Calu3 (cell line): ENCODE results near the gene SLC7A5. TPM values are rescaled to one million over a fixed set of nuclear protein-coding genes. Genes with fewer than 3 reads are reported as not detected.

Experiments
- BruUV-seq: library from RNA; stranded (reverse); fragments of 400-500 nt; replicated peaks from 2 replicates; lab custom pipeline; 2021; lab: Mats Ljungman, UMichigan
- CTCF ChIA-PET: fragments of 300-600 bp; sonication (Branson Sonifier 250); formaldehyde crosslinking; loops from one replicate; lab custom pipeline; 2022; ENCODE audit warnings: antibody characterized with exemption; lab: Charles Lee
- DNase-seq: peaks from one replicate; pipeline ENCODE4 v3.0.0; 2022
- H3K27ac Mint-ChIP-seq: one replicate; pipeline ENCODE4 v1.8.0; 2022; ENCODE audit warnings: mixed read lengths; ENCODE audit not compliant: unreplicated experiment
- H3K27me3 Mint-ChIP-seq: one replicate; pipeline ENCODE4 v1.8.0; 2022; ENCODE audit warnings: mixed read lengths; ENCODE audit not compliant: unreplicated experiment
- H3K36me3 Mint-ChIP-seq: one replicate; pipeline ENCODE4 v1.8.0; 2022; ENCODE audit warnings: mild to moderate bottlenecking, moderate library complexity, mixed read lengths; ENCODE audit not compliant: insufficient read depth, unreplicated experiment
- H3K4me1 Mint-ChIP-seq: one replicate; pipeline ENCODE4 v1.8.0; 2022; ENCODE audit warnings: mild to moderate bottlenecking, low read depth, mixed read lengths; ENCODE audit not compliant: unreplicated experiment
- H3K4me3 Mint-ChIP-seq: one replicate; pipeline ENCODE4 v1.8.0; 2022; ENCODE audit warnings: mild to moderate bottlenecking, low read depth, moderate library complexity, mixed read lengths; ENCODE audit not compliant: unreplicated experiment
- H3K9me3 Mint-ChIP-seq: one replicate; pipeline ENCODE4 v1.8.0; 2022; ENCODE audit warnings: low read depth, mixed read lengths; ENCODE audit not compliant: unreplicated experiment
- CTCF ChIP-seq: fragments of 200-600 bp; IDR thresholded peaks from one replicate; pipeline ENCODE4 v1.8.0; 2022; ENCODE audit warnings: antibody characterized with exemption; ENCODE audit not compliant: unreplicated experiment
- intact Hi-C: fragments of 100-400 bp; cut with micrococcal nuclease; formaldehyde crosslinking; loops from one replicate; pipeline ENCODE4 v1.10.0; 2022; ENCODE audit not compliant: unreplicated experiment
- total RNA-seq: library from RNA; stranded (reverse); gene quantifications from 2 replicates; pipeline ENCODE4 v1.2.3, GENCODE V29; 2022

The SLC7A5 gene
- total RNA-seq, 1 experiment from 2014 or later, result 501 TPM

- no peak overlapping the region for H3K4me3 Mint-ChIP-seq
- no peaks in the 10 kb centered on the region for H3K4me1 Mint-ChIP-seq
- no peak for DNase-seq
- CTCF ChIA-PET, result interaction anchor here (2.0 kb wide), 1 partner anchor 29 kb away, joined by 5 read pairs; no protein-coding TSS in a partner anchor
- no peaks in the 10 kb centered on the region for H3K9me3 Mint-ChIP-seq
- no peak for TF ChIP-seq CTCF
- H3K27ac Mint-ChIP-seq, result no peak overlapping the region
- no TSS peak for BruUV-seq
- H3K36me3 Mint-ChIP-seq, result peaks cover 98% of the 10 kb centered on the region
- intact Hi-C loops, result no loop called here
- H3K27me3 Mint-ChIP-seq, result no peaks in the 10 kb centered on the region
These were observed 33.4 kb downstream of the SLC7A5 start for GRCh38 chr16:87835882-87836331.

- Mint-ChIP-seq H3K4me1 (no peaks in the 10 kb centered on the region), H3K36me3 (peaks cover 100% of the 10 kb centered on the region), H3K27me3 (no peaks in the 10 kb centered on the region), H3K27ac (no peak overlapping the region), H3K4me3 (no peak overlapping the region), H3K9me3 (no peaks in the 10 kb centered on the region)
- intact Hi-C loops, result no loop called here
- no peak for DNase-seq
- CTCF ChIA-PET, result interaction anchor here (2.0 kb wide), 1 partner anchor 28 kb away, joined by 5 read pairs; no protein-coding TSS in a partner anchor
- BruUV-seq, result no TSS peak
- TF ChIP-seq CTCF, result no peak
These were observed 34.4 kb downstream of the SLC7A5 start for GRCh38 chr16:87834668-87835473.

- Mint-ChIP-seq H3K27ac (peak overlapping the region; percentile 50), H3K4me3 (no peak overlapping the region), H3K4me1 (no peaks in the 10 kb centered on the region), H3K36me3 (peaks cover 100% of the 10 kb centered on the region), H3K27me3 (no peaks in the 10 kb centered on the region), H3K9me3 (no peaks in the 10 kb centered on the region)
- no TSS peak for BruUV-seq
- intact Hi-C loops, result no loop called here
- no peak for TF ChIP-seq CTCF
- DNase-seq, result no peak
- CTCF ChIA-PET, result no interaction called here
These were observed 35.2 kb downstream of the SLC7A5 start for GRCh38 chr16:87834005-87834667.

GRCh38 chr16:87833548-87833947 lies 35.8 kb downstream of the SLC7A5 start:
- no peak overlapping the region for H3K4me3 Mint-ChIP-seq
- DNase-seq, result no peak
- no TSS peak for BruUV-seq
- no peaks in the 10 kb centered on the region for H3K4me1 Mint-ChIP-seq
- intact Hi-C loops, result no loop called here
- no peak for TF ChIP-seq CTCF
- H3K27ac Mint-ChIP-seq, result peak overlapping the region; percentile 50
- no peaks in the 10 kb centered on the region for H3K9me3 Mint-ChIP-seq
- H3K27me3 Mint-ChIP-seq, result no peaks in the 10 kb centered on the region
- peaks cover 100% of the 10 kb centered on the region for H3K36me3 Mint-ChIP-seq
- CTCF ChIA-PET, result no interaction called here
